AG09309 (cell line): ENCODE measurements around the gene BBS5.
"Not testable (repeated sequence)": the region's sequence is repeated elsewhere in the genome, so short reads cannot be mapped to it uniquely, and the experiment has no call there.

Experiments
- DNase-seq: peaks from one replicate; pipeline ENCODE4 v3.0.0-alpha.2; 2010; ENCODE audit warnings: low read depth
- H3K4me3 ChIP-seq: 2 replicates; pipeline ENCODE4 v1.5.1; 2011; ENCODE audit warnings: mild to moderate bottlenecking, low read depth, low read length, moderate library complexity; ENCODE audit not compliant: control insufficient read depth
- CTCF ChIP-seq: IDR thresholded peaks from 2 replicates; pipeline ENCODE4 v1.5.1; 2011; ENCODE audit warnings: mild to moderate bottlenecking, low read depth, low read length, inconsistent platforms; ENCODE audit not compliant: insufficient read depth, control insufficient read depth; ENCODE audit errors: missing control alignments

The BBS5 gene

GRCh38 chr2:169479257-169480078 is at the start of gene BBS5:
Gene BBS5 (plus strand): TSS chr2:169479494. CDS start chr2:169479554, 60 bp downstream.
- TF ChIP-seq CTCF: peak; percentile 59
- peak within 1 kb of the TSS; percentile 75 for H3K4me3 ChIP-seq
- DNase-seq: peak; percentile 52

- not testable (repeated sequence) for DNase-seq, H3K4me3 ChIP-seq
These were observed 47.5 kb upstream of the BBS5 start for GRCh38 chr2:169431772-169432171.

GRCh38 chr2:169434236-169434635 is 45.1 kb upstream of the BBS5 start:
- DNase-seq: not testable (repeated sequence)

GRCh38 chr2:169438466-169439072 is 40.7 kb upstream of the BBS5 start:
- no peak for TF ChIP-seq CTCF
- no peak overlapping the region for H3K4me3 ChIP-seq
- no peak for DNase-seq

More at GRCh38 chr2:169434236-169434635, 45.1 kb upstream of the BBS5 start:
- not testable (repeated sequence) for H3K4me3 ChIP-seq

GRCh38 chr2:169439900-169440299 is 39.4 kb upstream of the BBS5 start:
- TF ChIP-seq CTCF: no peak
- no peak for DNase-seq
- no peak overlapping the region for H3K4me3 ChIP-seq

GRCh38 chr2:169446452-169446851 is 32.8 kb upstream of the BBS5 start:
- DNase-seq: no peak
- H3K4me3 ChIP-seq: no peak overlapping the region
- no peak for TF ChIP-seq CTCF

- H3K4me3 ChIP-seq: no peak overlapping the region
- no peak for DNase-seq
- no peak for TF ChIP-seq CTCF
These were observed 31.0 kb upstream of the BBS5 start for GRCh38 chr2:169448316-169448715.
